Activated naive CD4-positive, alpha-beta T cell treated with anti-CD3 and anti-CD28 coated beads for 36 hours (primary cell): ENCODE measurements around the gene IPMK. TPM values are rescaled to one million over a fixed set of nuclear protein-coding genes. Genes with fewer than 3 reads are reported as not detected.

Experiments
- CTCF ChIA-PET: fragments of 350-600 bp; sonication (Branson Sonifier 250); formaldehyde crosslinking; loops from one replicate; lab custom pipeline; 2021; ENCODE audit warnings: antibody characterized with exemption; lab: Charles Lee
- DNase-seq: peaks from one replicate; pipeline ENCODE4 v3.0.0-alpha.2; 2020
- H3K27ac Mint-ChIP-seq: one replicate; pipeline ENCODE4 v1.8.0; 2021; ENCODE audit warnings: mild to moderate bottlenecking, mixed read lengths
- H3K27me3 Mint-ChIP-seq: one replicate; pipeline ENCODE4 v1.8.0; 2021; ENCODE audit warnings: low read depth, mixed read lengths
- H3K36me3 Mint-ChIP-seq: one replicate; pipeline ENCODE4 v1.8.0; 2021; ENCODE audit warnings: low read depth, mixed read lengths
- H3K4me1 Mint-ChIP-seq: one replicate; pipeline ENCODE4 v1.8.0; 2021; ENCODE audit warnings: low read depth, mixed read lengths
- H3K4me3 Mint-ChIP-seq: one replicate; pipeline ENCODE4 v1.8.0; 2021; ENCODE audit warnings: mild to moderate bottlenecking, moderate library complexity, mixed read lengths
- H3K9me3 Mint-ChIP-seq: one replicate; pipeline ENCODE4 v1.8.0; 2021; ENCODE audit warnings: mixed read lengths
- intact Hi-C: fragments of 100-400 bp; cut with micrococcal nuclease; formaldehyde crosslinking; loops from one replicate; pipeline ENCODE4 v1.15.1; 2023
- total RNA-seq, 2 experiments: library from RNA; stranded (reverse); gene quantifications; one replicate each; pipeline ENCODE4 v1.2.3, GENCODE V29; 2021

IPMK gene
- total RNA-seq, 2 experiments from 2014 or later, result 5.6 TPM

DNA sequence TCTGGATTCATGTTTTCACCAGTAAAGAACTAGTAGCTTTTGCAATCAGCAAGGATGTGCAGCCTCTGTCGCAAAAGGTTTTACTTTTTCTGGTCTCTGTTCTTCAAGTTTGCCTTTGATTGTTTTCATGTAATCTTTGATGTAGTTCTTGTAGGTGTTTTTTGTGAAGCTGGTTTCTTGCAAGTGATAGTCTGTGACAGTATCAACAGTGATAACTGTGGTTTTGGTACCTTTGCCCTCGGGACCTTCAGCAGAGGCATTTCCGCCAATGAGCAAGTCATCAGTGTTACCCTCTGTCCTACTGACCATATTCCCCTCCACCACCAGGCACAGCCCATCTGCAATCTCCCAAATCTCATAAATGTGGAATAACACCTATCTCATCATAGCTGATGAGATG lies 55.1 kb downstream of the IPMK start:
- Mint-ChIP-seq H3K36me3 (peaks cover 43% of the 10 kb centered on the region), H3K4me1 (peaks cover 19% of the 10 kb centered on the region), H3K27me3 (no peaks in the 10 kb centered on the region), H3K9me3 (no peaks in the 10 kb centered on the region), H3K4me3 (no peak overlapping the region), H3K27ac (peak overlapping the region; percentile 34)
- DNase-seq, result peak; percentile 13
- CTCF ChIA-PET, result no interaction called here
- intact Hi-C loops, result loop anchor here (1.0 to 2.0 kb wide), 2 partner anchors 54 to 70 kb away; no protein-coding TSS in a partner anchor

- Mint-ChIP-seq H3K9me3 (peaks cover 1% of the 10 kb centered on the region), H3K4me3 (no peak overlapping the region), H3K36me3 (peaks cover 44% of the 10 kb centered on the region), H3K27ac (no peak overlapping the region), H3K4me1 (peaks cover 19% of the 10 kb centered on the region), H3K27me3 (no peaks in the 10 kb centered on the region)
- CTCF ChIA-PET, result no interaction called here
- no peak for DNase-seq
- intact Hi-C loops, result no loop called here
Measured at GRCh38 chr10:58210160-58210559, 57.5 kb downstream of the IPMK start.

DNA sequence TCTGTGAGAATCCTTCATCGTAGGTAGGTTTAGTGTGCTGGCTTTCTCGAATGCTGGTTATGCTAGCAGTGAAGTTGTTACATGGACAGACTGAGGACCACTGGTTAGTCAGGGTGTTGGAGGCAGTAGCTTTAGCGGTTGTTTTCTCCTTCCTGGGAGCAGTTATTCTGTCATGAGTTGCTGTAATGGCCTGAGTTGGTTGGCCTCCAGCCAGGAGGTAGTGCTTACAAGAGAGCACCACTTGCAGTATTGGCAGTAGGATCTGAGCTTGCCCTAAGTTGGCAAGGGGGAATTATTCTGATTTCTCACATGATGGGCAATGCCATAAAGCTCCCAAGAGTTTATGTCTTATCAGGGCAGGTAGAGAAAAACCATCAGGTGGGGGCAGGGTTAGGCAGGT lies 58.0 kb downstream of the IPMK start:
- H3K27ac Mint-ChIP-seq, result no peak overlapping the region
- no peak for DNase-seq
- CTCF ChIA-PET, result no interaction called here
- peaks cover 40% of the 10 kb centered on the region for H3K36me3 Mint-ChIP-seq
- intact Hi-C loops, result no loop called here
- peaks cover 17% of the 10 kb centered on the region for H3K4me1 Mint-ChIP-seq
- no peaks in the 10 kb centered on the region for H3K27me3 Mint-ChIP-seq
- peaks cover 1% of the 10 kb centered on the region for H3K9me3 Mint-ChIP-seq
- H3K4me3 Mint-ChIP-seq, result no peak overlapping the region

DNA sequence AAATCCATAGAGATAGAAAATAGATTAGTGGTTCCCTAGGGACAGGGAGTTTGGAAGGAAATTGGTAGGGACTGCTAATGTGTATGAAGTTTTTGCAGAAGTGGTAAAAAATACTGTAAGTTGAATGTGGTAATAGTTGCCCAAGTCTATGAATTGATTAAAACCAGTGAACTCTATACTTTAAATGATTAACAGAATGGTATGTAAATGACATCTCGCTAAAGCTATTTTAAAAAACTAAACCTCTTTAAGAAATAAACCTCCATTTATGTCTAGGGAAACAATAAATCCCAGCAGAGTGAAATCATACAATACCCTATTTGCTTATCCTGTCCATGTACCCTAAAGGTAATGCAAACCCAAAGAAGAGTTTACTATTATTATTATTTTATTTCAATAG lies 61.4 kb downstream of the IPMK start:
- CTCF ChIA-PET, result interaction anchor here (0.6 kb wide), 1 partner anchor 16 kb away, joined by 3 read pairs; no protein-coding TSS in a partner anchor
- DNase-seq, result no peak
- Mint-ChIP-seq H3K4me1 (no peaks in the 10 kb centered on the region), H3K27me3 (no peaks in the 10 kb centered on the region), H3K4me3 (no peak overlapping the region), H3K9me3 (peaks cover 1% of the 10 kb centered on the region), H3K27ac (no peak overlapping the region), H3K36me3 (peaks cover 30% of the 10 kb centered on the region)
- intact Hi-C loops, result no loop called here

GRCh38 chr10:58201704-58202103 lies 66.0 kb downstream of the IPMK start:
- Mint-ChIP-seq H3K4me3 (no peak overlapping the region), H3K27ac (no peak overlapping the region), H3K27me3 (no peaks in the 10 kb centered on the region), H3K9me3 (no peaks in the 10 kb centered on the region), H3K4me1 (no peaks in the 10 kb centered on the region), H3K36me3 (peaks cover 6% of the 10 kb centered on the region)
- no peak for DNase-seq
- CTCF ChIA-PET, result interaction anchor here (1.0 kb wide), 1 partner anchor 13 kb away, joined by 4 read pairs; no protein-coding TSS in a partner anchor
- intact Hi-C loops, result no loop called here

- Mint-ChIP-seq H3K9me3 (no peaks in the 10 kb centered on the region), H3K36me3 (no peaks in the 10 kb centered on the region), H3K4me3 (no peak overlapping the region), H3K27ac (no peak overlapping the region), H3K27me3 (peaks cover 14% of the 10 kb centered on the region), H3K4me1 (no peaks in the 10 kb centered on the region)
- intact Hi-C loops, result no loop called here
- CTCF ChIA-PET, result interaction anchor here (0.8 to 1.6 kb wide), 3 partner anchors 10 to 110 kb away, joined by 3 to 6 read pairs (median 3); no protein-coding TSS in a partner anchor
- DNase-seq, result no peak
Measured at GRCh38 chr10:58189269-58189668, 78.4 kb downstream of the IPMK start.

DNA sequence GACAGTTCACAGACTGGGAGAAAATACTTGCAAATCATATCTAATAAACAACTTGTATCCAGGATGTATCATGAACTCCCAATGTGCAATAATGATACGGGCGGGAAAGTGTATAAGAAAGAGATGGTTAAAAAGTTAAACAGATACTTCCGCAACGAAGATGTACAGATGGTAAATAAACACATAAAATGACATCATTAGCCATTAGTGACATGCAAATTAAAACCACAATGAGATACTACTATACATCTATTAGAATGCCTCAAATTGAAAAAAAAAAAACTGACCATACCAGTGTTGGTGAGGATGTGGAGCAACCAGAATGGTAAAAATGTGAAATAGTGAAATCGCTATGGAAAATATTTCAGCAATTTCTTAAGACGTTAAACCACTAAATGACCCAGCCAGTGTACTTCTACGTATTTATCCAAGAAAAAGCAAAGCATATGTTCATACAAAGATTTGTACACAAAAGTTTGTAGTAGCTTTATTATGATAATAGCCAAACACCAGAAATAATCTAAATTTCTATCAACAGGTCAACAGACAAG lies 83.5 kb downstream of the IPMK start:
- H3K9me3 Mint-ChIP-seq, result no peaks in the 10 kb centered on the region
- CTCF ChIA-PET, result interaction anchor here (1.2 to 1.6 kb wide), 3 partner anchors 106 to 115 kb away, joined by 3 to 4 read pairs (median 4); no protein-coding TSS in a partner anchor
- no peak overlapping the region for H3K27ac Mint-ChIP-seq
- no peak overlapping the region for H3K4me3 Mint-ChIP-seq
- DNase-seq, result no peak
- H3K4me1 Mint-ChIP-seq, result no peaks in the 10 kb centered on the region
- H3K36me3 Mint-ChIP-seq, result no peaks in the 10 kb centered on the region
- intact Hi-C loops, result no loop called here
- H3K27me3 Mint-ChIP-seq, result peaks cover 20% of the 10 kb centered on the region

DNA sequence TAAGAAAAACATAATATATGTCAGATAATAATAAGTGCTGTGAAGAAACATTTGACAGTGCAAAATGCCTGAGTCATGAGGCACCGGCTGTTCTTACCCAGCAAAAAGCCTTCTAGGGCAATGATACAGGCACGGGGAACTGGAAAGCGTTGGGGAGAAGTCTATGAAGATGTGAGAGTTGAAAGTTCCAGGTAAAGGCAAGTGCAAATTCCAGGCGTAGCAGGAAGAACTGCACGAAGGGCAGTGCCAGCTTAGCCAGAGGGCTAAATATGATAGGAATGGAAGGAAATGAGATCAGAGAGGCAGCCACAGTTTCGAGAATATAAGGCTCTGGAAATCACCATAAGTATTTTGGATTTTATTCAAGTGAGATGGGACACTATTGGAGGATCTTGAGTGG lies 87.0 kb downstream of the IPMK start:
- CTCF ChIA-PET, result interaction anchor here (0.6 to 7.9 kb wide), 4 partner anchors 11 to 204 kb away, joined by 4 to 177 read pairs (median 6); partner anchors contain the start of gene TFAM
- H3K36me3 Mint-ChIP-seq, result no peaks in the 10 kb centered on the region
- no peaks in the 10 kb centered on the region for H3K4me1 Mint-ChIP-seq
- intact Hi-C loops, result no loop called here
- no peak overlapping the region for H3K27ac Mint-ChIP-seq
- DNase-seq, result no peak
- H3K27me3 Mint-ChIP-seq, result peaks cover 8% of the 10 kb centered on the region
- no peaks in the 10 kb centered on the region for H3K9me3 Mint-ChIP-seq
- no peak overlapping the region for H3K4me3 Mint-ChIP-seq

DNA sequence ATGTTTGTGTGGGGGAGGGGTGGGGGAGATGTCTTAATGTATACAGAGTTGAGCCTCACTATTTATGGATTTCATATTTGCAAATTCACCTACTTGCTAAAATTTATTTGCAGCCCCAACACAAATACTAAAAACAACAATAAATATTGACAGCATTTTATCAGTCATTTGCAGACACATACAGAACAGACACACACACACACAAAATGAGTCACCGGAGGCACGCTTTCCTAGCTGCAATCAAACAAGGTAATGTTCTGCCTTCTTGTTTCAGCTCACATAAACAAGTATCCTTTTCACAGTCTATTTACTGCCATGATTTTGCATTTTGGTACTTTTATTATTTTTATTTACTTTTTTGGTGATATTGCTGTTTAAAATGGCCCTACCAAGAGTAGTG lies 88.5 kb downstream of the IPMK start:
- Mint-ChIP-seq H3K9me3 (no peaks in the 10 kb centered on the region), H3K27ac (no peak overlapping the region), H3K36me3 (no peaks in the 10 kb centered on the region), H3K4me3 (no peak overlapping the region), H3K27me3 (peaks cover 7% of the 10 kb centered on the region), H3K4me1 (no peaks in the 10 kb centered on the region)
- CTCF ChIA-PET, result interaction anchor here (0.6 to 7.9 kb wide), 10 partner anchors 9 to 177 kb away, joined by 3 to 177 read pairs (median 4); no protein-coding TSS in a partner anchor
- no peak for DNase-seq
- intact Hi-C loops, result loop anchor here (10.0 kb wide), 1 partner anchor 336 kb away; the partner anchor contains the start of gene BICC1

- CTCF ChIA-PET, result interaction anchor here (0.6 to 7.9 kb wide), 16 partner anchors 8 to 1078 kb away, joined by 3 to 177 read pairs (median 5); partner anchors contain the start of gene TFAM
- no peaks in the 10 kb centered on the region for H3K9me3 Mint-ChIP-seq
- no peaks in the 10 kb centered on the region for H3K4me1 Mint-ChIP-seq
- no peak overlapping the region for H3K27ac Mint-ChIP-seq
- intact Hi-C loops, result loop anchor here (10.0 kb wide), 1 partner anchor 336 kb away; the partner anchor contains the start of gene BICC1
- H3K27me3 Mint-ChIP-seq, result peaks cover 4% of the 10 kb centered on the region
- H3K36me3 Mint-ChIP-seq, result no peaks in the 10 kb centered on the region
- no peak for DNase-seq
- no peak overlapping the region for H3K4me3 Mint-ChIP-seq
Measured at GRCh38 chr10:58178811-58179210, 88.9 kb downstream of the IPMK start.

DNA sequence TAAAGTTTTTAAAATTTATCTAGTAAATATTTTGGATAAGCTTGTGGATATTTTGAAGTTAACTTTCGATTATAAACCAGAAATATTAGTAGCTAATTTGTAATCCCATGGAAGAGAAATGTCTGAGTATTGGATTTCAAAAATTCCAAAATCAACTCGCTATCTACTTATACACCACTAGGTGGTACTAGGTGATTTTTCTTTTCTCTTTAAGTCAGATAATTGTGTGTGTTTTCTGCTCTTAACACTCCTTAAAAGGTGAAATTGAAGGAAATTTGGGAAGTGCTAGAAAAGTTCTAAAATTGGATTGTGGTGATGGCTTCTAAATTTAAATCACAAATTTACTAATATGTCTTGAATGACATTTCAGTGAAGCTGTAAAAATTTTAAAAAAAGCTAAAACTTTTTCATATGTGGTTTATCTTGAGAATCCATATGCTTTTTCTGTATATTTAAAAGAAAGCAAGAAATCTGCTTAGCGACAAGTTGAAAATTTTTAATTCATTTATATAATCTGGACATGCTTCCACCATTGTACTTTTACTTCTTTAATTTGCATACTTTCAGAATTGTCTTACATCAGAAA lies 90.2 kb downstream of the IPMK start:
- Mint-ChIP-seq H3K9me3 (no peaks in the 10 kb centered on the region), H3K36me3 (no peaks in the 10 kb centered on the region), H3K4me1 (no peaks in the 10 kb centered on the region), H3K4me3 (no peak overlapping the region), H3K27ac (no peak overlapping the region), H3K27me3 (peaks cover 4% of the 10 kb centered on the region)
- DNase-seq, result no peak
- CTCF ChIA-PET, result interaction anchor here (0.7 to 7.9 kb wide), 20 partner anchors 8 to 261 kb away, joined by 3 to 177 read pairs (median 4); no protein-coding TSS in a partner anchor
- intact Hi-C loops, result loop anchor here (1.0 to 10.0 kb wide), 3 partner anchors 114 to 337 kb away; partner anchors contain the start of genes BICC1 and TFAM
